HL-60/S4 treated with phorbol 12-myristate 13-acetate at 8.2 ng/mL for 4 days and 3 days (cell line): ENCODE measurements around the gene SUGP1.

Source experiments
- in situ Hi-C: fragments of 300-500 bp; cut with MboI; formaldehyde crosslinking; loops from 2 replicates; pipeline ENCODE4 v1.15.0; 2022; ENCODE audit warnings: low sequenced_read_pairs

SUGP1 gene

DNA sequence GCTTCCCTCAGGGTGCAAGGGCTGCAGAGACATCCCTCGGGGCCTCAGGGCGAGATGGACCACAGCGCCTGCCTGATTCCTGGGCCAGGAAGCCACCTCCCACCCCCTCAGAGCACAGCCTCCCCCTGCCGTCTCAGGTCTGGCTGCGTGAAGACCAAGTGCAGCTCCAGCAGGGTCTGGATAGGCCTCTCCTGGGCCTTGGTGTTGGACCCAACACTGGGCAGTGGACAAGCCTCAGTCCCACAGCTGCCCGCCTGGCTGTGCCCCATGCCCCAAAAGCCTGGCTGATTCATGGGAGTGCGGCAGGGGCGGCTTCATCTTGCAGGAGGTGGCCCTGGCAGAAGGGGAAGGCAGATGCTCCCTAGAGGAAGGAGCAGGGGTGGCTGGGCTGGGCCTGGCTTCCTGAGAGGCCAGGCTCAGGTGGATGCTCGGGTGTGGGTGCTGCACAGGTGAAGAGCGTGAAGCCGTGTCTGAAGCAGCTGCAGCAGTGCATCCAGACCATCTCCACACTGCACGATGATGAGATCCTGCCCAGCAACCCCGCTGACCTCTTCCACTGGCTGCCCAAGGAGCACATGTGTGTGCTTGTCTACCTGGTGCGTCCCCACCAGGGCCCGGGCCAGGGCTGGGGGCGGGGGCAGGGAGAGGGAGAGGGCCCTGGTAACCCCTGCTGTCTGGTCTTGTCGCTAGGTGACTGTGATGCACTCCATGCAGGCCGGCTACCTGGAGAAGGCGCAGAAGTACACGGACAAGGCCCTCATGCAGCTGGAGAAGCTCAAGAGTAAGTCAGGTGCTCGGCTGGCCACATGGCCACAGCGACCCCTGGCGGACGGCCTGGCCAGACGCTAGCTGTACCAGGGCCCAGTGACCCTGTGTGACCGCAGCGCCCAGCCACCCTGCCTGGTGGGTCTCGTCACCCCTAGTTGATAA is 22.0 kb upstream of the SUGP1 start:
- in situ Hi-C loops, result no loop called here

DNA sequence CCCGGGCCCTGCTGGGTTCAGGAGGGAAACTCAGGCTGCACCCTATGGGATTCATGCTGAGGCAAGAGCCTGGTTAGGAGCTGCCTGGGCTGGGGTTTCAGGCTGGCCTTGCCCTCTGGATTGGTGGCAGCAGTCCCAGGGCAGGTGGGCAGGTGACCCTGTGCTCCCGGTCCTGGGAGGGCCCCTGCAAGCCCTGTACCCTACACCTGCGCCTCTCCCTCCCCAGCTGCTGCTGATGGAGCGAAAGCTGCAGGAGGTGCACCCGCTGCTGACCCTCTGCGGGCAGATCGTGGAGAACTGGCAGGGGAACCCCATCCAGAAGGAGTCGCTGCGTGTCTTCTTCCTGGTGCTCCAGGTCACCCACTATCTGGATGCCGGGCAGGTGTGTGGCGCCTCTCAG is 20.7 kb upstream of the SUGP1 start:
- in situ Hi-C loops, result no loop called here

DNA sequence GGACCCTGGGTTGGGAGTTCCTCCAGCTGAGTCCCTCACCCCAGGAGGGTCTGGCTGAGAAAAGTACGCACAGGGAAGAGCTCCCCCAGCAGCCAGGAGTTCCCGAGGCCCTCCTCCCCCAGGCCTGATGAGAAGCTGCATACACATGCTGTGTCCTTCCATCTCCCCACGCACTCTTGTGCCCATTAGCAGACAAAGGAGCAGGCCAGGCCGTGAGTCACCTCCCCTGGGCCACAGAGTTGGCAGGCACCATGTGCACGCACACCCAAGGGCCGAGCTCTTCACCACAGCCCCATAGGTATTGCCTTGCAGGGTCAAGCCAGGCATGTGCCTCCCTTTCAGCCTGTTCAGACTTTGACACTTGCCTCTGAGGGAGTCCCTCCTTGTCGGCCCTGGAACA is 17.8 kb upstream of the SUGP1 start:
- in situ Hi-C loops, result no loop called here

DNA sequence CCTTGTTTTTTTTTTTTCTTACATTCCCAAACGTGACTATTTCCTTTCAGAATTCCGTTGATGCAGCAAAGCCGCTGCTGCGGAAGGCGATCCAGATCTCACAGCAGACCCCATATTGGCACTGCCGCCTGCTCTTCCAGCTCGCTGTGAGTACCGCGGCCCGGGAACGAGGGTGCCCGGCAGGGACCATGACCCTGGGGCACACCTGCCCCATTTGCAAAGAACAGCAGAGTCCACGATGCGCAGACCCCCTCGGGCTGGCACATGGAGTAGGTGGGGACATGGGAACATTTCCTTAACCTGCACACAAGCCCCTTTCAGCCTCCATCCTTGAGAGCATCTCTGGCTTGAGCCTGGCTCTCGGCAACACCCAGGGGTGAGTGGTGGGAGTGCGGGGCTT is 16.8 kb upstream of the SUGP1 start:
- in situ Hi-C loops, result no loop called here

DNA sequence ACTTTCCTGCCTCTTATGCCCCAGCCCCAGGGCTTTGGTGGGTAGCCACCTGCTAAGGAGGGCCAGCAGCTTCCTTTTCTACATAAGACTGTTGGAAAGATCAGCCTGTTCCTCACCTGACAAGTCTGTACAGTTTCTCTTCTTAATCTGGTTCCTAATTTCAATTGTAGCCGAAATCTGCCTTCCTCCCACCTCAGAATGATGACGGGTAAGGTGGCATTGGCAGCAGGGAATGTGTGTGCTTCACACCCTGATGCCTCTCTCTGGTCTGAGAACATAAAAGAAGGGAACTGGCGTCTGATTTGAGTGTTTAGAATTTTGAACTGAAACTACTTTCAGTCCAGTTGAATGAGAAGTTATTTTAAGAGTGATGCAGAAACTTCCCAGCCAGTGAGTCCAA is 16.3 kb upstream of the SUGP1 start:
- in situ Hi-C loops, result no loop called here

DNA sequence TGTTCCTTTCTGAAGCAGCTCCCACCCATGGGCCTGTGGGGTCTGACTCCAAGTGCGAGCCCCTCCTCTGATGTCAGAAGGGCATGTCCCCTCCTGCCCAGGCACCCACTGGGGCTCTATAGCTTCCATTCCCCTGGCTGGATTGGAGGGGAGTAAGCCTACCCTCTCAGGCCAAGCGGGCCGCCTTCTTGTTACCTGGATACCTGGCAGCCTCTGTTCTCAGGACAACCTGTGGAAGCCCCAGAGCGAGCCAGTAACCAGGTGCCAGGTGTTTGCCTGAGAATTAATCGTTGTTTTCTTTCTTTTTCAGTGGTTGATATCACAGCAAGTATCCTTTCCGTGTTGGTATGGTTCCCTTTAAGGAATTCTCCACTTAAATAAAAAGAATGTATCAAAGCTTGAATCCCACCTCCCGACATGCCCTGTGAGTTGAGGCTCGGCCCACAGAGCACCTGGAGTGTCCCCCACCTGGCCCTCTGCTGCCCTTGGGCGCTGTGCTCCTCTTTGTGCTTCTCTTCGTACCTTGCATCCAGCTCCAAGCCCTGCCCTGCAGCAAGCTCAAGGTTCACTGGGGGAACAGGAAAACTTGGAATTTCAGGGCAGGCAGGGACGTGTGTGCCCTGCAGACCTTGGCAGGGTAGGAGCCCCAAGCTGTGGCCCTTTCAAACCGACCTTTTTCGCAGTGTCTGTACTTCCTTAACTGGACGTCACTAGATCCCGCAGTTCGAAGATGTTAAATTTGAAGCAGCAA is 15.3 kb upstream of the SUGP1 start:
- in situ Hi-C loops, result no loop called here

DNA sequence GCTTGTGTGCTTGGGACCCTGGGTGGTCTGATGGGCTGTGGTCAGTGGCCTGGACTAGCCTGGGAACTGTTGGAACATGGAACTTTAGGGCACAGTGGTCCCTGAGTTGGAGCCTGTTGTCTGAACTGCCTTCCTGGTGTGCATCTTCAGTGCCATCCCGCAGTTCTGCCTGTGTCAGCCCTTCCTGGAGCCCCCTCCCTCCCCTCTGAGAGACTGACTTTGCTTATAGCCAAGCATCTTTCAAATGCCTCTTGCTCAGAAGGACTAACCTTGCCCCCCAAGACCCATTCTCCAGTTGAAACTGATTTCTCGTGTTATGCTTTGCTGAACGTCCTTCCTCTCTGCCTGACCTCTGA is 14.7 kb upstream of the SUGP1 start:
- in situ Hi-C loops, result no loop called here

DNA sequence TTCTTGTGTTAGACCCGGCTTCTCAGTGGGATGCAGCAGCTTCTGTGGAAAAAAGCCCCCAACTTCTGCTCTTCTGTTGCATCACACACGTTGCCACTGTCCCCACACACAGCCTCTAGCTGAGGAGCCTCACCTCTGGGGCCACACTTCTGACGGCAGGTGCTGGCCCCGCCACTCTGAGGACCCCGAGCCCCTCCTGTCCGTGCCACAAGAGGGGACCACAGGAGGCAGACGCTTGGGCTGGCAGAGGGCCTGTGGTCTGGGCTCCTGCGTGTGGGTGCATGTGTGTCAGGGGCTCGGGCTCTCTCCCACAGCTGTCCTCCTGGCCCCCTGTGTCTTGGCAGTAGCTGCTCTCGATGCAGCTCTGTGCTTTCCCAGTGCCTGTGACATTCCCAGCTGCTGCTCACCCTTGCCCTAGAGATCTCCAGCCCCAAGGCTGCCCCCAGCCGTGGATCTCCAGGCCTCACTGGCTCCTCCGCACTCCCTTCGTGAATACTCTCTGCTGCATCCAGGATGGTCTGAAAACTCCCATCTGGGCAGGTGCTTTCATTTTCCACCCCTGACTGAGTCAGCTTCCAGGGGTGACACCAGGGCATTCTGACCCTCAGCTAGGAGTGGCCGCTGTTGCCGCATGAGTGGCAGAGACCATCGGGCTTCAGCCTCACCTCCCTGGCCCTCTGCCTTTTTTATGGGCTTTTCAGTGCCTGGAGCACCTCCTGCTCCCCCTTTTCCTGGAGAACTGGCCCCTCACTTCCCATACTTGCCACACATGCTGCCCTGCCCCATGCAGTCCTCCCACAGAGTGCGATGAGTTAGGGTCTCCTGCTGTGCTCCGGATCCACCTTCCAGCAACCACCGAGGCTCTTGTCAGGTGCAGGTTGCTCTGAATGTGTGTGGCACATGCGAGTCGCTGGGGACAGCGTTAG is 14.0 kb upstream of the SUGP1 start:
- in situ Hi-C loops, result no loop called here

DNA sequence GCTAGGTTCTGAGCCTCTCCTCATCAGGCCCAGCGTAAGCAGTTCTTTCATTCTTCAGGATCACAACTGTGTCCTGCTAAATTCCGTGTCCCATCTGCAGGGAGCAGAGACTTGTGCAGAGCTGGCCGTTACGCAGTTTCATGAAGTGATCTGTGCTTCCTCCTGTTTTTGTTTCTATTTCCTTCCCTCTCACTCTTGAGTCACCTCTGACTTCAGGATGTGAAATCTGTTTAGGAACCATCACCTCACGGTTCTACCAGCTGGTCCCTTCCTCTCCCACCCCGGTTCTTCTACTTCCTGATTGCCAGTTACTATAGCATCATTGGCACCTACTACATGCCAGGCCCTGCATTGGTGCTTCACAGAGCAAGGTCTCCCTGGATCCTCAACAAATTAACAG is 8.8 kb upstream of the SUGP1 start:
- in situ Hi-C loops, result no loop called here

DNA sequence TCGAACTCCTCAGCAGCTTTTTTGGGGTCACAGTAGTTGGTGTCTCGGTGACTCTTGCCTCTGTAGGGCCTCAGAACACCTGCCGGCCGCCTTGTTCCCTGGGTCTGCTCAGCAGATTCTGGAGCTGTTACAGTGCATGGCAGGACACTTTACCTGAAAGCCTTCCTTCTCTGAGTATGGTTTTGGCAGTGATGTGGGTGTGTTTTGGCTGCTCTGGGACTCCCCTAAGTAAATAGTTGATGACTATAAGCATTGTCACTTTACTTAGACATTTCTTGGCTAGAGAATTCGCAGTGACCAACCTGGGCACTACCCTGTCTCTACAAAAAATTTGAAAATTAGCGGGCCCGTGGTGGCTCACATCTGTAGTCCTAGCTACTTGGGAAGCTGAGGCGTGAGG is 7.4 kb upstream of the SUGP1 start:
- in situ Hi-C loops, result no loop called here

DNA sequence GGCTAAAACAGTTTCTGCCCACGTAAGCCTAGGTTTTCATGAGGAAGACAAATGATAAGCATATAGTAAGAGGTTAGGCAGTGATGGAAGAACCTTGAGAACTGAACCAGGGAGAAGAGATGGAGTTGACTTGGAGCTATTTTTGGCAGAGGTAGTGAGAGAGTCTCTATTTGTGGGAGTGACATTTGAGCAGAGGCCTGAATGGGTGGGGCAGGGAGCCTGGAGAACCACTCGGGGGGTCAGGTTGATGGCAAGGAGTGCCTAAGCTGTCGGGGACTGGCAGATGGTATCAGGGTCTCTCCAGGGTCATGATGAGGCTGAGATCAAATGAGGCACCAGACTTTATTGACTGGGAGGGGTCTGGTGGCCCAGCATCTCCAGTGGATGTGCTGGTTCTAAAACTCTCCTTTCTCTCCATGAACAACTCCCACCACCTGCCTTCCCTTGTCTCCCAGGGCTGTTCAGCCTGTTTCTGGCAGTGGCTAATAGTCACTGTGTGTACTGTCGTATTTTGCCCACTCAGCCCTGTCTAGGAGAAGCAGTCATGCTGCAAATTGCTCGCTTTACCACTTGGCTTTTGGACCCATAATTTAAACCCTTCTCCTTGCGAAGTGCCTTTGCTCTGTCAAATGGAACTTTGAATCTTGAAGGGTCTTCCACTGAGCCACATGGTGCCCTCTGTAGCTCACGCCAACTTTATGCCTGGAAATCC is 3.9 kb upstream of the SUGP1 start:
- in situ Hi-C loops, result no loop called here

DNA sequence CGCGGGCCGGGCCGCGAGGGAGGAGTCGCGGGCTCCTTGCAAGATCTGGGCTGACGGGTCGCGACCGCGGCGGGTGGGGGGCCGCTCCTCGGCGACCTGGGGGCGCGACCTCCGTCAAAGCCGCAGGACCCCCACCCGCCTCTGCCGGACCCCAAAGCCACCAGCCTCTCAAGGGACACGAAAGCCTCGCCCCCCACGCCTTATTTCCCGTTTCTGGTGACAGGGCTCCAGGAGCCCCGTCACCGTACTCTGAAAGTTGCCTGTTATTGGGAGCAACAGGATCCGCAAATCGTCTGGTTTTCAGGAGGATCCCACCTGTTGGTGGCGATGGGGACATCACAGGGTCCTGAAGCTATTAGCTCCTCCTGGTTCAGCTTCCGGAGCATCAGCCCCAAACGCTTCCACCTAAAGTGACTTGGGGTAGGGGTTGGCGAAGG is 850 bp upstream of the SUGP1 start:
- in situ Hi-C loops, result no loop called here

DNA sequence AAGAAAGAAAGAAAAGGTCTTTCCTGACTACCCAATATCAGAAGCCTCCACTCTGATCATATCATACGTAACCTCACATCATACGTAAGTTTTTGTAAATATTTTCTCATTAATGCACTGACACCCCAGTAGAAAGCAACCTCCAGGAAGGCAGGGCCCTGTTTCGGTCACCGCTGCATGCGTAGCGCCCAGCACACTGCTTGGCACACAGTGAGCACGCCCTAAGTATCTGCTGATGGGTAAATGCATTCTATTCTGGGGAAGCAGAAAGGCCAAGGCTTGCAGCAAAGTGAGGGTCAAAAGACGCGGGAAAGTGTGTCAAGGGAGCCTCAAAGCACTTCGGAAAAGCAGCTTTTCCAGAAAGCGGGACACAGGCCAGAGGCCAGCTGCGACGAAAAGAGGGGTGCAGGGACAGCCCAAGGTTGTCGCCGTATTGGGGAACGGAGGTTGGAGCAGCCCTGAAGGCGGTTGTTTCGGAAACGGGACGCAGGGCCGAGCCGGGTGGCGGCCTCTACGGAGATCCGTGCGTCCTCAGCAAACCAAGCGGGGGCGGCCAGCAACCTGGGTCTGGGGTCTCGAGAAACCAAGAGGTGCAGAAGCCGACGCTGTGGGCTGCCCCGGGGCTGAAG is 463 bp downstream of the SUGP1 start:
- in situ Hi-C loops, result no loop called here

DNA sequence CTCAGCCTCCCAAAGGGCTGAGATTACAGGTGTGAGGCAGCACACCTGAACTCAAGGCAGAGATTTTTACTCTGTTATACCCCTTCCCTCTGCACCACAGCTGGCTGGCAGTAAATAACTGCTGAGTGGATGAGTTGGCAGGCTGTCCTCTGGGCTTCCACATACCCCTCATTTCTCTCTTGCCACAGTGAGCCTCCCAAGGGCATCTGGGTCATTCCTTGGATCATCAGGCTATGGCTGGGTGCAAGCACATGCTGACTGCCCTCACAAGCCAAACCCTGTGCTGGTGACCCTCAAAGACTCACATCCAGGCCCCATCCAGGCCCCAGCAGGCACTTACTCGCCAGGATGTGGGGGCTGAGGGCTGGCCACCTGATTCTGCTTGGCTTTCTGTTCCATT is 4.2 kb downstream of the SUGP1 start:
- in situ Hi-C loops, result no loop called here

DNA sequence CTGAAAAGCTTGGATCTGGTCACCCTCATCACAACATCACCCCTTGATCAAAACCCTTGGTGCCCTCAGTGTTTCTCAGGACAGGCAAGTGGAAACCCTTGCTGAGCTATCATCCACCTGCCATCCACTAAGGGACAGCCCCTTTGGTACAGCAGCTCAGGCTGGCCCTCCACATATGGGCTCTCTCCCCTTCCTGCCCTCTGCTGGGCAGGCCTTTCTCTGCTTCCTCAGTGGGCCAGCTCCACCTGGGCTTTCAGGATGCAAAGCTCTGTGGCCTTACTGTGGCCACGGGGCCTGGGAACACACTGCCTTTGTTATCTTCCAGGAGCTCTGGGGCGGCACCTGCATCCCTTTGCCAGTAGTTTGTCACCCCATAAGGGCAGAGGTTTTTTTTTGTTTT is 4.9 kb downstream of the SUGP1 start:
- in situ Hi-C loops, result no loop called here

DNA sequence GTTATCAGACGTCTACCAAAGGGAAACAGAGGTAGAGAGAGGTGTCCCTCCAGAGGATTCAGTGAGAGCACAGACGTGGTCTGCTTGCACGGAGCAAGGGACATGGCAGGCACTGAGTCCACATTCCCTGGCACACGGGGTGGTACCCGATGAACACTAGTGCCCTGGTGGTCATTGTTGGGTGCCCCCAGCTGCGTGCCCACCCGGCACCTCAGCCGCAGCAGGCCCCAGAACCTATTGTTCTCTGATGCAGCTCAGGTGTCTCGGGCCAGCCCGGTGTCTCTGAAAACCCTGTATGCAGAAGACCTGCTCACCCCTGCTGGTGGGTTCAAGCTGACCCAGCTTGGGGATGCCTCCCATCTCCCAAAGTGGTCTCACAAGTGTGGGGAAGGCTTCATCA is 11.9 kb downstream of the SUGP1 start:
- in situ Hi-C loops, result no loop called here

DNA sequence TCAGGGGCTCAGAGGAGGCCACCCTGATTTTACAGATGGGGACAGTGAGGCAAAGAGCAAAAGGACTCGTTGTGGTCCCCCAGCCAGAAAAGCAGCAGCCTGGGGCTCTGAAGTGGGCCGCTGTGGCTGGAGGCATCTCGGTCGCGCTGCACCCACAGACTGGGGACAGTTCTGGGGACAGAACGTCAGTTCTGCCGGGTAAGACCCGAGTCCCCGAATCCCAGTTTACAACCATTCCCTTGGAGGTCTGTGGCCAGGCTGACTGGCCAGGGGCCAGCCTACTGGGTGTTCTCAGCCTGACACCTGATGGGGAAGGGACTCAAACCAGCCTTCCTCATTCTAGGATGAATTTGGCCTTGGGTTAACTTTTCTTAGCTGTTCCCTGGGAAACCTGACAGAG is 14.1 kb downstream of the SUGP1 start:
- in situ Hi-C loops, result no loop called here

DNA sequence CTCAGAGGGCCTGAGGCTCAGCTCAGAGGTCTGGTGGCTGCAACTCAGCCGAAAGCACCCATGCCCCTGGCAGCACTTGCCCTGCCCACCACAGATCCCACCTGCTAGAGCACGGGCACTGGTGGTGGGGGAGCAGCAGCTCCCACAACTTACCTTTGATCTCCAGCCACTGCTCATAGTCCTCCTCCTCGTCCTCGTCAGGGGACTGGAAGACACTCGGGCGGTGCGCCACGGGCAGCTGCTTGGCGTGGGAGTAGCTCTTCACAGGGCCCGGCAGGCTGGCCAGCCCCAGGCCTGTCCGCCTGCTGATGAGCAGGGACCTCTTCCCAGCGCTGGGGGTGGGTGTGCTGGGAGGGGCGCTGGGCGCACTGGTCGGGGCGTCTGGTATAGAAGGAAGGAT is 14.6 kb downstream of the SUGP1 start:
- in situ Hi-C loops, result no loop called here

DNA sequence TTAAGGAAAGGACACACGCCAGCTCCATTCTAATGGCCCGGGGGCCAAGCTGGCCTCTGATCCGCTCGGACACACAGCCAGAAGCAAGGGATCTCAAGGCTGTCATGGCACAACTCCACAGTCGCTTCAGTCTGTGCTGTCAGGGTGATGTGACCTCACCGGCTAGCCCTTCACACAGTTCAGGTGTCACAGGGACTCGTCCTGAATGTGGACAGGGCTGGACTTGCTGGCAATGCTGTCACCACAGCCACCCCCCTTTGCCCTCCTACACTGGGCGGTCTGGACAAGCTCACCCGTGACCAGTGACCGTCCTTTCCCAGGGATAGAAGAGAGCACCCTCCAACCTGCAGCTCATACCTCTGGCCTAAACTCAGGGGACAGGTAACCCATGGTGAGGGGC is 15.2 kb downstream of the SUGP1 start:
- in situ Hi-C loops, result no loop called here
